Measurements from ENCODE around the gene MEIS1.

The MEIS1 gene

GRCh38 chr2:66435963-66436362 is 1.0 kb downstream of the MEIS1 start:
- H3K4me1 ChIP-seq (ENCODE audit: control insufficient read depth, insufficient read depth, low read depth, low read length), result peaks cover 15% of the 10 kb centered on the region
- no peak overlapping the region for H2BK120ac ChIP-seq (ENCODE audit: low read depth, low read length)
- no peaks in the 10 kb centered on the region for H3K36me3 ChIP-seq (ENCODE audit: control insufficient read depth in 1 of 2, insufficient read depth in 2 of 2, low read depth in 1 of 2, low read length in 2 of 2)
- DNase-seq, result no peak
- H3K9me3 ChIP-seq (ENCODE audit: control insufficient read depth, low read length), result no peaks in the 10 kb centered on the region
- H3K4me2 ChIP-seq (ENCODE audit: low read length, poor library complexity, severe bottlenecking), result peak overlapping the region; percentile 85
- H3K27ac ChIP-seq (ENCODE audit: low read length, poor library complexity, severe bottlenecking), result no peak overlapping the region
- no peak overlapping the region for H3K4ac ChIP-seq (ENCODE audit: low read depth in 1 of 2, low read length in 2 of 2)
- H2AFZ ChIP-seq (ENCODE audit: low read depth, low read length), result no peak overlapping the region
- H3K27me3 ChIP-seq (ENCODE audit: control insufficient read depth in 1 of 2, insufficient read depth in 1 of 2, low read length in 2 of 2), result peaks cover 0 to 8% of the 10 kb centered on the region in 2 experiments
- no peak overlapping the region for H2BK12ac ChIP-seq (ENCODE audit: low read length in 2 of 2)
- H3K4me3 ChIP-seq (ENCODE audit: insufficient read depth in 1 of 2, low read depth in 1 of 2, low read length in 2 of 2), result peak overlapping the region in 1 of 2 experiments; percentile 85
- H3K9ac ChIP-seq (ENCODE audit: low read length), result peak overlapping the region; percentile 99
- no peak overlapping the region for H3K18ac ChIP-seq (ENCODE audit: low read depth in 1 of 2, low read length in 2 of 2)
- H2BK15ac ChIP-seq (ENCODE audit: low read depth, poor library complexity, severe bottlenecking), result no peak overlapping the region
- no peak overlapping the region for H2BK5ac ChIP-seq (ENCODE audit: low read depth, low read length, poor library complexity, severe bottlenecking)
- H3K14ac ChIP-seq (ENCODE audit: low read length in 2 of 2), result no peak overlapping the region
- H3K79me1 ChIP-seq (replicated peaks; ENCODE audit: low read length, poor library complexity, severe bottlenecking), result peaks cover 2% of the 10 kb centered on the region
- no peak overlapping the region for H3K23ac ChIP-seq (ENCODE audit: low read length in 2 of 2)
- H4K8ac ChIP-seq (ENCODE audit: low read length), result no peak overlapping the region
- WGBS, result no CpG with 5 or more reads among the region's 2 CpGs
- H2AK5ac ChIP-seq (ENCODE audit: low read length, severe bottlenecking), result no peak overlapping the region
- no peak overlapping the region for H4K91ac ChIP-seq (ENCODE audit: low read length)

- H3K9me3 ChIP-seq (ENCODE audit: control insufficient read depth, low read length), result no peaks in the 10 kb centered on the region
- no peak overlapping the region for H4K91ac ChIP-seq (ENCODE audit: low read length)
- H4K8ac ChIP-seq (ENCODE audit: low read length), result no peak overlapping the region
- peak overlapping the region; percentile 99 for H3K9ac ChIP-seq (ENCODE audit: low read length)
- peak overlapping the region in 1 of 2 experiments; percentile 85 for H3K4me3 ChIP-seq (ENCODE audit: insufficient read depth in 1 of 2, low read depth in 1 of 2, low read length in 2 of 2)
- H2BK15ac ChIP-seq (ENCODE audit: low read depth, poor library complexity, severe bottlenecking), result no peak overlapping the region
- peak; percentile 21 for DNase-seq
- no peak overlapping the region for H2AK5ac ChIP-seq (ENCODE audit: low read length, severe bottlenecking)
- H3K27me3 ChIP-seq (ENCODE audit: control insufficient read depth in 1 of 2, insufficient read depth in 1 of 2, low read length in 2 of 2), result peaks cover 0 to 7% of the 10 kb centered on the region in 2 experiments
- H3K79me1 ChIP-seq (replicated peaks; ENCODE audit: low read length, poor library complexity, severe bottlenecking), result peaks cover 2% of the 10 kb centered on the region
- no peak overlapping the region for H2BK120ac ChIP-seq (ENCODE audit: low read depth, low read length)
- H3K27ac ChIP-seq (ENCODE audit: low read length, poor library complexity, severe bottlenecking), result no peak overlapping the region
- H2AFZ ChIP-seq (ENCODE audit: low read depth, low read length), result no peak overlapping the region
- H2BK12ac ChIP-seq (ENCODE audit: low read length in 2 of 2), result no peak overlapping the region
- H3K4me2 ChIP-seq (ENCODE audit: low read length, poor library complexity, severe bottlenecking), result no peak overlapping the region
- no peaks in the 10 kb centered on the region for H3K36me3 ChIP-seq (ENCODE audit: control insufficient read depth in 1 of 2, insufficient read depth in 2 of 2, low read depth in 1 of 2, low read length in 2 of 2)
- no peak overlapping the region for H2BK5ac ChIP-seq (ENCODE audit: low read depth, low read length, poor library complexity, severe bottlenecking)
- peak overlapping the region in 1 of 2 experiments; percentile 81 for H3K4ac ChIP-seq (ENCODE audit: low read depth in 1 of 2, low read length in 2 of 2)
- H3K14ac ChIP-seq (ENCODE audit: low read length in 2 of 2), result no peak overlapping the region
- peaks cover 15% of the 10 kb centered on the region for H3K4me1 ChIP-seq (ENCODE audit: control insufficient read depth, insufficient read depth, low read depth, low read length)
- H3K23ac ChIP-seq (ENCODE audit: low read length in 2 of 2), result peak overlapping the region in 1 of 2 experiments; percentile 82
- H3K18ac ChIP-seq (ENCODE audit: low read depth in 1 of 2, low read length in 2 of 2), result peak overlapping the region in 1 of 2 experiments; percentile 43
- 0% methylated on average over 1 of the region's 2 CpGs for WGBS
Observed at GRCh38 chr2:66436581-66437001, 1.7 kb downstream of the MEIS1 start.

GRCh38 chr2:66437109-66437690 is 2.3 kb downstream of the MEIS1 start:
- Histone ChIP-seq H3K79me1 (replicated peaks; ENCODE audit: low read length, poor library complexity, severe bottlenecking) (peaks cover 2% of the 10 kb centered on the region), H3K36me3 (ENCODE audit: control insufficient read depth in 1 of 2, insufficient read depth in 2 of 2, low read depth in 1 of 2, low read length in 2 of 2) (no peaks in the 10 kb centered on the region), H2AK5ac (ENCODE audit: low read length, severe bottlenecking) (no peak overlapping the region), H4K8ac (ENCODE audit: low read length) (no peak overlapping the region), H2BK12ac (ENCODE audit: low read length in 2 of 2) (no peak overlapping the region), H3K4me3 (ENCODE audit: insufficient read depth in 1 of 2, low read depth in 1 of 2, low read length in 2 of 2) (peak overlapping the region in 1 of 2 experiments; percentile 85), H3K18ac (ENCODE audit: low read depth in 1 of 2, low read length in 2 of 2) (peak overlapping the region; percentile 85 to 91), H2AFZ (ENCODE audit: low read depth, low read length) (no peak overlapping the region), H3K23ac (ENCODE audit: low read length in 2 of 2) (no peak overlapping the region), H3K9ac (ENCODE audit: low read length) (peak overlapping the region; percentile 99), H3K27ac (ENCODE audit: low read length, poor library complexity, severe bottlenecking) (no peak overlapping the region), H2BK120ac (ENCODE audit: low read depth, low read length) (no peak overlapping the region), H2BK15ac (ENCODE audit: low read depth, poor library complexity, severe bottlenecking) (no peak overlapping the region), H3K27me3 (ENCODE audit: control insufficient read depth in 1 of 2, insufficient read depth in 1 of 2, low read length in 2 of 2) (peaks cover 0 to 7% of the 10 kb centered on the region in 2 experiments), H3K9me3 (ENCODE audit: control insufficient read depth, low read length) (no peaks in the 10 kb centered on the region), H3K4me2 (ENCODE audit: low read length, poor library complexity, severe bottlenecking) (peak overlapping the region; percentile 10), H3K4ac (ENCODE audit: low read depth in 1 of 2, low read length in 2 of 2) (peak overlapping the region in 1 of 2 experiments; percentile 80), H3K4me1 (ENCODE audit: control insufficient read depth, insufficient read depth, low read depth, low read length) (peaks cover 12% of the 10 kb centered on the region), H3K14ac (ENCODE audit: low read length in 2 of 2) (peak overlapping the region in 1 of 2 experiments; percentile 99), H2BK5ac (ENCODE audit: low read depth, low read length, poor library complexity, severe bottlenecking) (no peak overlapping the region), H4K91ac (ENCODE audit: low read length) (peak overlapping the region; percentile 34)
- 0% methylated on average over 8 of the region's 14 CpGs for WGBS
- DNase-seq, result peak; percentile 36

- peak overlapping the region; percentile 91 for H2BK120ac ChIP-seq (ENCODE audit: low read depth, low read length)
- H3K4ac ChIP-seq (ENCODE audit: low read depth in 1 of 2, low read length in 2 of 2), result peak overlapping the region; percentile 10 to 80
- peak overlapping the region in 1 of 2 experiments; percentile 85 for H3K4me3 ChIP-seq (ENCODE audit: insufficient read depth in 1 of 2, low read depth in 1 of 2, low read length in 2 of 2)
- peak overlapping the region; percentile 88 for H4K91ac ChIP-seq (ENCODE audit: low read length)
- H3K27me3 ChIP-seq (ENCODE audit: control insufficient read depth in 1 of 2, insufficient read depth in 1 of 2, low read length in 2 of 2), result peaks cover 0 to 7% of the 10 kb centered on the region in 2 experiments
- peaks cover 9% of the 10 kb centered on the region for H3K4me1 ChIP-seq (ENCODE audit: control insufficient read depth, insufficient read depth, low read depth, low read length)
- H4K8ac ChIP-seq (ENCODE audit: low read length), result peak overlapping the region; percentile 92
- WGBS, result under 1% methylated on average over 22 of the region's 22 CpGs
- H3K4me2 ChIP-seq (ENCODE audit: low read length, poor library complexity, severe bottlenecking), result no peak overlapping the region
- no peak overlapping the region for H2BK15ac ChIP-seq (ENCODE audit: low read depth, poor library complexity, severe bottlenecking)
- peak; percentile 58 for DNase-seq
- no peaks in the 10 kb centered on the region for H3K9me3 ChIP-seq (ENCODE audit: control insufficient read depth, low read length)
- peak overlapping the region in 1 of 2 experiments; percentile 94 for H2BK12ac ChIP-seq (ENCODE audit: low read length in 2 of 2)
- no peak overlapping the region for H3K27ac ChIP-seq (ENCODE audit: low read length, poor library complexity, severe bottlenecking)
- peak overlapping the region in 1 of 2 experiments; percentile 99 for H3K14ac ChIP-seq (ENCODE audit: low read length in 2 of 2)
- peak overlapping the region; percentile 85 to 91 for H3K18ac ChIP-seq (ENCODE audit: low read depth in 1 of 2, low read length in 2 of 2)
- no peaks in the 10 kb centered on the region for H3K36me3 ChIP-seq (ENCODE audit: control insufficient read depth in 1 of 2, insufficient read depth in 2 of 2, low read depth in 1 of 2, low read length in 2 of 2)
- H2BK5ac ChIP-seq (ENCODE audit: low read depth, low read length, poor library complexity, severe bottlenecking), result no peak overlapping the region
- H3K9ac ChIP-seq (ENCODE audit: low read length), result peak overlapping the region; percentile 99
- no peak overlapping the region for H2AFZ ChIP-seq (ENCODE audit: low read depth, low read length)
- H3K79me1 ChIP-seq (replicated peaks; ENCODE audit: low read length, poor library complexity, severe bottlenecking), result peaks cover 2% of the 10 kb centered on the region
- H3K23ac ChIP-seq (ENCODE audit: low read length in 2 of 2), result peak overlapping the region in 1 of 2 experiments; percentile 96
- H2AK5ac ChIP-seq (ENCODE audit: low read length, severe bottlenecking), result no peak overlapping the region
Observed at GRCh38 chr2:66437691-66438497, 3.0 kb downstream of the MEIS1 start.
